Right lobe of liver (tissue), 6 donors: ENCODE results near the gene KLLN. TPM values are rescaled to one million over a fixed set of nuclear protein-coding genes. Genes with fewer than 3 reads are reported as not detected.
"Not testable (repeated sequence)": the region's sequence is repeated elsewhere in the genome, so short reads cannot be mapped to it uniquely, and the experiment has no call there.

Source experiments
- ATAC-seq, 4 donors: fragments of 200-7000 bp; cut with Tn5 transposase; one replicate each; pipeline ENCODE4 v1.9.1; 2020; ENCODE audit warnings: mild to moderate bottlenecking in 4 of 4, moderate library complexity in 4 of 4
- DNase-seq, 3 donors: peaks; one replicate each; pipeline ENCODE4 v3.0.0-alpha.2; 2020
- H3K27ac ChIP-seq, 3 donors: fragments of 200-600 bp; one replicate each; pipeline ENCODE4 v1.8.0; 2022
- H3K27me3 ChIP-seq, 2 donors: fragments of 200-600 bp; one replicate each; pipeline ENCODE4 v1.8.0; 2022
- H3K36me3 ChIP-seq, 4 donors: fragments of 200-600 bp; sonication (generic) in 1 of 4; one replicate each; pipeline versions ENCODE4 v1.5.1 to v1.8.0; 2017 to 2022; ENCODE audit warnings: control low read depth in 1 of 4
- H3K4me1 ChIP-seq, 4 donors: fragments of 200-600 bp; sonication (generic) in 1 of 4; one replicate each; pipeline versions ENCODE4 v1.5.1 to v1.8.0; 2017 to 2022; ENCODE audit warnings: control low read depth in 1 of 4
- H3K4me3 ChIP-seq, 3 donors: fragments of 200-600 bp; one replicate each; pipeline ENCODE4 v1.8.0; 2022
- H3K9me3 ChIP-seq, 4 donors: fragments of 200-600 bp; sonication (generic) in 1 of 4; one replicate each; pipeline versions ENCODE4 v1.5.1 to v1.8.0; 2017 to 2022; ENCODE audit warnings: control low read depth in 1 of 4
- POLR2A ChIP-seq: fragments of 450-650 bp; IDR thresholded peaks from one replicate; pipeline ENCODE4 v1.6.1; 2017; ENCODE audit warnings: antibody characterized with exemption, mild to moderate bottlenecking
- WGBS: methylation state at CpG from one replicate; pipeline ENCODE4 v1.1.6; 2018; ENCODE audit warnings: low coverage, low lambda C conversion rate; ENCODE audit not compliant: insufficient coverage; ENCODE audit errors: missing lambda C conversion rate; 5-methylcytosine and 5-hydroxymethylcytosine counted together
- intact Hi-C, 2 donors: fragments of 100-400 bp; cut with DNase I; formaldehyde crosslinking; loops; one replicate each; pipeline versions ENCODE4 v1.11.2 to v1.14.1; 2022
- total RNA-seq, 6 experiments: library from RNA; depleted of rRNA in 2 of 6; stranded (reverse); fragments of >200 nt in 2 of 6; fragmentation: NEBNext Ultra II Directional in 3 of 6; extraction: Animal tissue kit (Norgen Biotek cat#: 25700) in 3 of 6; gene quantifications; one replicate each; pipeline versions ENCODE4 v1.1.0 to v1.2.4, GENCODE V29; 2016 to 2023
- TF ChIP-seq, protein P1 (sequence below), 4 donors: fragments of 200-600 bp in 3 of 4; fragments of 450-650 bp in 1 of 4; IDR thresholded peaks; one replicate each; pipeline versions ENCODE4 v1.5.1 to v1.8.0; 2016 to 2022; ENCODE audit warnings: antibody characterized with exemption in 4 of 4, mild to moderate bottlenecking in 2 of 4
- donor health status: DM: no; HTN: yes; CAD: no.
- donor health status: DM: no; HTN: no; CAD: no.
- donor health status: DM: no; HTN: no; CAD: no.
- donor health status: DM: no; HTN: yes; CAD: no.
- donor health status: DM: no; HTN: yes; CAD: no.

KLLN gene
- total RNA-seq, 6 experiments from 2014 or later: 0.24 to 0.53 (median 0.34) TPM; not detected in 1

DNA sequence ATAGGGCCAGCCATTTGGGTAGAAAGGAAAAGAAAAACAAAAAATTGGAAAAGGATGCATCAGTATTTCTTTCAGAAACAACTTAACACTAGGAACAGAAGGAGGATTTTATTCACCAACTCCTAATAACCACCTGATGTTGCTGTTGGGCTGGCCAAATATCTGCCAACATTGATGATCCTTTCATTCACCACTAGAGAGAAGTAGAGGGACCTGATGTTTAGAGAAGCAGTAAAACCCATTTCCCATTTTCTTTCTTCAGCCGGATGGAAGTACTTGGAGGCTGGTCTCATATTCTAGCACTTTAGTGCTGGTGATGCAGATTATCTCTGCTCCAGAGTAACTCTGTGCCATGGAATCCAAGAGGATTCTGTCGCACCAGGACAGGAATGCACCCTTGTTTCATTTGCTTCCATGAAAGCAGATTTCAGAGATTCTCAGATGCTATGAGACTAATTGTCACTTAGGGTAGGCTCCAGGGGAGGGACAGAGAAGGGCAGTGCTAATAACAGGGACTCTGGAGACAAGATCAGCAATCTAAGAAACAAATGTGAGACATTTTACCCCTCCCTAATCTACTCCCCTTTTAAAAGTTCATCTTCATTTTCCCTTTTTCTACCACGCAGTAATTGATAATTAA lies 3.1 kb downstream of the KLLN start:
- DNase-seq (no peak), ATAC-seq (peak in 1 of 4 donors; percentile 8)
- TF ChIP-seq, protein P1, sequence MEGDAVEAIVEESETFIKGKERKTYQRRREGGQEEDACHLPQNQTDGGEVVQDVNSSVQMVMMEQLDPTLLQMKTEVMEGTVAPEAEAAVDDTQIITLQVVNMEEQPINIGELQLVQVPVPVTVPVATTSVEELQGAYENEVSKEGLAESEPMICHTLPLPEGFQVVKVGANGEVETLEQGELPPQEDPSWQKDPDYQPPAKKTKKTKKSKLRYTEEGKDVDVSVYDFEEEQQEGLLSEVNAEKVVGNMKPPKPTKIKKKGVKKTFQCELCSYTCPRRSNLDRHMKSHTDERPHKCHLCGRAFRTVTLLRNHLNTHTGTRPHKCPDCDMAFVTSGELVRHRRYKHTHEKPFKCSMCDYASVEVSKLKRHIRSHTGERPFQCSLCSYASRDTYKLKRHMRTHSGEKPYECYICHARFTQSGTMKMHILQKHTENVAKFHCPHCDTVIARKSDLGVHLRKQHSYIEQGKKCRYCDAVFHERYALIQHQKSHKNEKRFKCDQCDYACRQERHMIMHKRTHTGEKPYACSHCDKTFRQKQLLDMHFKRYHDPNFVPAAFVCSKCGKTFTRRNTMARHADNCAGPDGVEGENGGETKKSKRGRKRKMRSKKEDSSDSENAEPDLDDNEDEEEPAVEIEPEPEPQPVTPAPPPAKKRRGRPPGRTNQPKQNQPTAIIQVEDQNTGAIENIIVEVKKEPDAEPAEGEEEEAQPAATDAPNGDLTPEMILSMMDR (IDR thresholded peaks at IDR 0.05): peak; percentile 54 to 76 (median 60)
- TF ChIP-seq POLR2A: no peak
- Histone ChIP-seq H3K4me3 (no peak overlapping the region), H3K27ac (peak overlapping the region in 2 of 3 donors; percentile 93 to 97), H3K4me1 (peaks cover 0 to 11% (median 5%) of the 10 kb centered on the region in 4 donors), H3K27me3 (no peaks in the 10 kb centered on the region), H3K36me3 (no peaks in the 10 kb centered on the region), H3K9me3 (no peaks in the 10 kb centered on the region)
- whole genome bisulfite sequencing: 43% methylated on average over 3 of the region's 3 CpGs
- intact Hi-C loops: loop anchor here in 1 of 2 donors (10.0 kb wide), 1 partner anchor 255 kb away; no protein-coding TSS in a partner anchor

- intact Hi-C loops: loop anchor here (10.0 kb wide), 2 partner anchors 539 to 699 kb away; no protein-coding TSS in a partner anchor
- 76% methylated on average over 4 of the region's 4 CpGs for WGBS
- H3K27me3 ChIP-seq, DNase-seq, H3K27ac ChIP-seq, H3K9me3 ChIP-seq, ATAC-seq, H3K36me3 ChIP-seq, H3K4me3 ChIP-seq: not testable (repeated sequence)
- H3K4me1 ChIP-seq: peaks cover 0 to 10% (median 4%) of the 10 kb centered on the region in 4 donors
Observed at GRCh38 chr10:87855665-87856064, 7.7 kb downstream of the KLLN start.

- H3K27me3 ChIP-seq, H3K9me3 ChIP-seq, ATAC-seq, DNase-seq, H3K4me3 ChIP-seq, H3K27ac ChIP-seq, H3K4me1 ChIP-seq, H3K36me3 ChIP-seq: not testable (repeated sequence)
- 92% methylated on average over 5 of the region's 5 CpGs for WGBS
- intact Hi-C loops: loop anchor here (10.0 kb wide), 2 partner anchors 540 to 700 kb away; no protein-coding TSS in a partner anchor
Observed at GRCh38 chr10:87855247-87855646, 8.1 kb downstream of the KLLN start.

- 50% methylated on average over 1 of the region's 1 CpG for WGBS
- no peaks in the 10 kb centered on the region for H3K27me3 ChIP-seq
- no peaks in the 10 kb centered on the region for H3K9me3 ChIP-seq
- intact Hi-C loops: loop anchor here (10.0 kb wide), 2 partner anchors 543 to 703 kb away; no protein-coding TSS in a partner anchor
- DNase-seq (no peak), ATAC-seq (no peak)
- H3K4me3 ChIP-seq: no peak overlapping the region
- TF ChIP-seq, protein P1 (IDR thresholded peaks at IDR 0.05): no peak
- TF ChIP-seq POLR2A: no peak
- H3K36me3 ChIP-seq: no peaks in the 10 kb centered on the region
- no peak overlapping the region for H3K27ac ChIP-seq
- peaks cover 0 to 8% (median 2%) of the 10 kb centered on the region in 4 donors for H3K4me1 ChIP-seq
Observed at GRCh38 chr10:87852089-87852488, 11.2 kb downstream of the KLLN start.

GRCh38 chr10:87850742-87851205 lies 12.6 kb downstream of the KLLN start:
- TF ChIP-seq, protein P1 (IDR thresholded peaks at IDR 0.05): peak; percentile 64 to 77 (median 70)
- no peak for TF ChIP-seq POLR2A
- Histone ChIP-seq H3K27me3 (no peaks in the 10 kb centered on the region), H3K4me1 (peaks cover 0 to 8% (median 2%) of the 10 kb centered on the region in 4 donors), H3K27ac (no peak overlapping the region), H3K4me3 (no peak overlapping the region), H3K9me3 (no peaks in the 10 kb centered on the region), H3K36me3 (no peaks in the 10 kb centered on the region)
- ATAC-seq: peak; percentile 98 to 99 (median 99)
- DNase-seq: peak; percentile 49 to 65 (median 60)
- intact Hi-C loops: loop anchor here (10.0 kb wide), 2 partner anchors 544 to 704 kb away; no protein-coding TSS in a partner anchor
- WGBS: 11% methylated on average over 5 of the region's 5 CpGs
